Vagina (tissue), 2 donors: Measurements from ENCODE around the gene KRT85. TPM values are rescaled to one million over a fixed set of nuclear protein-coding genes. Genes with fewer than 3 reads are reported as not detected.

Source experiments
- DNase-seq, 2 donors: peaks; one replicate each; pipeline ENCODE4 v3.0.0-alpha.2; 2017; ENCODE audit errors: extremely low spot score in 2 of 2
- H3K27ac ChIP-seq: fragments of 200-600 bp; sonication (generic); one replicate; pipeline ENCODE4 v1.5.1; 2019
- H3K27me3 ChIP-seq: fragments of 200-600 bp; sonication (generic); one replicate; pipeline ENCODE4 v1.5.1; 2019
- H3K36me3 ChIP-seq, 2 donors: fragments of 200-600 bp; sonication (generic); one replicate each; pipeline ENCODE4 v1.5.1; 2017 to 2019
- H3K4me1 ChIP-seq: fragments of 200-600 bp; sonication (generic); one replicate; pipeline ENCODE4 v1.5.1; 2019
- H3K4me3 ChIP-seq, 2 donors: fragments of 200-600 bp; sonication (generic); 1 replicate in 1 of 2; 2 replicates in 1 of 2; pipeline ENCODE4 v1.5.1; 2016 to 2019
- H3K9me3 ChIP-seq: fragments of 200-600 bp; sonication (generic); one replicate; pipeline ENCODE4 v1.5.1; 2019
- POLR2A ChIP-seq, 2 donors: fragments of 450-650 bp; IDR thresholded peaks; one replicate each; pipeline ENCODE4 v1.6.1; 2017; ENCODE audit warnings: antibody characterized with exemption in 2 of 2, mild to moderate bottlenecking in 2 of 2, moderate library complexity in 2 of 2
- POLR2AphosphoS5 ChIP-seq, 2 donors: sonication (generic); formaldehyde crosslinking; IDR thresholded peaks; one replicate each; pipeline ENCODE4 v1.9.0; 2017; ENCODE audit warnings: antibody characterized with exemption in 2 of 2, mild to moderate bottlenecking in 2 of 2, low read depth in 1 of 2; ENCODE audit not compliant: insufficient read depth in 1 of 2
- intact Hi-C: fragments of 100-400 bp; cut with DNase I; formaldehyde crosslinking; loops from one replicate; pipeline ENCODE4 v1.15.1; 2023
- total RNA-seq: library from RNA; depleted of rRNA; stranded (reverse); fragments of >200 nt; gene quantifications from one replicate; pipeline ENCODE4 v1.2.3, GENCODE V29; 2016
- TF ChIP-seq, protein P1 (sequence below), 3 experiments: fragments of 450-650 bp in 2 of 3; fragments of 200-600 bp in 1 of 3; sonication (generic) in 1 of 3; IDR thresholded peaks; one replicate each; pipeline ENCODE4 v1.5.1; 2017 to 2019; ENCODE audit warnings: antibody characterized with exemption in 3 of 3, mild to moderate bottlenecking in 2 of 3, moderate library complexity in 2 of 3

The KRT85 gene
- total RNA-seq, 1 donor from 2014 or later = not detected

DNA sequence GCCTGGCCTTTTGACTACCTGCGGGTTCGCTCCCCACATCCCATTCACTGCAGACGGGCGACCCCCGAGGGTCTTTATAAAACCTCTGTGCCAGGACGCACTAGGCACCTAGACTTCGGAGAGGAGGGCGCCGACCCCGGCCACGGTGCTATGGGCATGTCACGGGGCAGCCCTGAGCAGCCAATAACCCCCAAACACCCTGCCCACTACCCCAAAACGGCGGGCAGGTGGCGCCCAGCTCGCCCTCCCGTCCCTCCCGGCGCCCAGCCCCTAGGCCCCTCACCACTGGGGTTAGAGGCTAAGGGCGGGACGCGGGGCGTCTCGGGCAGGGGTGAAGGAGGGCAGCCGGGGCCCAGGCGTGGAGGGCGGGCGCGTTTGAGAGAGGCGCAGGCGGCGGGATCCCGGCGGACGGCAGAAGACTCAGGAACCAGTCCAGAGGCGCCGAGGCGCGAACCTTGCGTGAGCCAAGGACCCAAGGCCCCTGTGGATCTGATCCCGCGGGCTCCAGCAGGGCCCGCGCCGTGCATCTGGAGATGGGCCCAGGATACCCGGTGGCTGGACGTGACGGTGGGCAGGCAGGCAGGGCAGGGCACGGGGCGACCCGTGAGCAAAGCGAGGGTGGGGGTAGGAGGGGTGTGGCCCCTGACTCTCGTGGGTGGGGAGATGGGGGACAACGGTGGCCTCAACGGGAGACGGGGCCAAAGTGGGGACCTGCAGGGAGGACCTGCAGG is 11.1 kb downstream of the KRT85 start:
- H3K27ac ChIP-seq = no peak overlapping the region
- intact Hi-C loops = no loop called here
- H3K27me3 ChIP-seq = no peaks in the 10 kb centered on the region
- no peaks in the 10 kb centered on the region for H3K36me3 ChIP-seq
- no peak for TF ChIP-seq POLR2AphosphoS5 (IDR thresholded peaks at IDR 0.05; ENCODE audit: insufficient read depth in 1 of 2, low read depth in 1 of 2)
- TF ChIP-seq, protein P1, sequence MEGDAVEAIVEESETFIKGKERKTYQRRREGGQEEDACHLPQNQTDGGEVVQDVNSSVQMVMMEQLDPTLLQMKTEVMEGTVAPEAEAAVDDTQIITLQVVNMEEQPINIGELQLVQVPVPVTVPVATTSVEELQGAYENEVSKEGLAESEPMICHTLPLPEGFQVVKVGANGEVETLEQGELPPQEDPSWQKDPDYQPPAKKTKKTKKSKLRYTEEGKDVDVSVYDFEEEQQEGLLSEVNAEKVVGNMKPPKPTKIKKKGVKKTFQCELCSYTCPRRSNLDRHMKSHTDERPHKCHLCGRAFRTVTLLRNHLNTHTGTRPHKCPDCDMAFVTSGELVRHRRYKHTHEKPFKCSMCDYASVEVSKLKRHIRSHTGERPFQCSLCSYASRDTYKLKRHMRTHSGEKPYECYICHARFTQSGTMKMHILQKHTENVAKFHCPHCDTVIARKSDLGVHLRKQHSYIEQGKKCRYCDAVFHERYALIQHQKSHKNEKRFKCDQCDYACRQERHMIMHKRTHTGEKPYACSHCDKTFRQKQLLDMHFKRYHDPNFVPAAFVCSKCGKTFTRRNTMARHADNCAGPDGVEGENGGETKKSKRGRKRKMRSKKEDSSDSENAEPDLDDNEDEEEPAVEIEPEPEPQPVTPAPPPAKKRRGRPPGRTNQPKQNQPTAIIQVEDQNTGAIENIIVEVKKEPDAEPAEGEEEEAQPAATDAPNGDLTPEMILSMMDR (IDR thresholded peaks at IDR 0.05) = no peak
- TF ChIP-seq POLR2A (IDR thresholded peaks at IDR 0.05) = no peak
- no peaks in the 10 kb centered on the region for H3K4me1 ChIP-seq
- no peaks in the 10 kb centered on the region for H3K9me3 ChIP-seq
- no peak for DNase-seq
- H3K4me3 ChIP-seq = no peak overlapping the region

DNA sequence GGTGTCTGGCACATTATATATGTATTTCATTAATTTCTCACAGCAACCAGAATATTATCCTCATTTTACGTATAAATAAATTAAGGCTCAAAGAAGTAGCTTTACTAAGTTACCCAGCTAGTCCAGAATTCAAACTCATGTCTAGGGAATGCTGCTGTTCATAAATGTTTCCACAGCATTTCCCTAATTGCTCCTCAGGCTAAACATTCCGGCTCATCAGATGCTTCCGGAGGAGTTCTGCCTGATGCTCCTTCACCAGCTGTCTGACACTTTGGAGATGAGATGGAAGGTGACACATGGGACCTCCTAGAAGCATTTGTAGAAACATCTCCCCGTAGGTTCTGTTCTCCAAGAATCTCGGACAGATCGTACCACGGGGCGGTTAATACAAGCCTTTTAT is 12.1 kb downstream of the KRT85 start:
- H3K27me3 ChIP-seq = no peaks in the 10 kb centered on the region
- TF ChIP-seq POLR2A (IDR thresholded peaks at IDR 0.05) (no peak), POLR2AphosphoS5 (IDR thresholded peaks at IDR 0.05; ENCODE audit: insufficient read depth in 1 of 2, low read depth in 1 of 2) (no peak)
- TF ChIP-seq, protein P1 (IDR thresholded peaks at IDR 0.05) = no peak
- no peak for DNase-seq

DNA sequence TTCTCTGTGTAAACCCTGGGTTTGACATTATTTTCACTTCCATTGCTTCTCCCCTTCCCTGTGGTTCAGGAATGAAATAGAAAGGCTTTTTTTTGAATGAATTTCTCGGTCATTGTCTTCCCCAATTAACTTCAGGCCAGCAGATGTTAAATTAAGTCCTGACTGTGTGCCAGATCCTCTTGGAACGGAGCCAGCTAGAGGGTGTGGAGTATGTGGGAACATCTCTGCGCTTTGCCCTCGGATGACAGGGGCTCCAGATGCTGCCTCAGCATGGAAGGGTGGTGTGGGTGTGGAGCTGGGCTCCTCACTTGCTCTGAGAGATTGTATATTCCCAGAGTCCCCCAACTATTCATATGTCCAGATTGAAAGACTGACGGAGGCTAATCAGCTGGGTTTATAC is 13.1 kb downstream of the KRT85 start:
- Histone ChIP-seq H3K4me1 (no peaks in the 10 kb centered on the region), H3K27ac (no peak overlapping the region), H3K4me3 (no peak overlapping the region), H3K27me3 (no peaks in the 10 kb centered on the region), H3K9me3 (no peaks in the 10 kb centered on the region), H3K36me3 (no peaks in the 10 kb centered on the region)
- DNase-seq = no peak
- intact Hi-C loops = no loop called here
- TF ChIP-seq, protein P1 (IDR thresholded peaks at IDR 0.05) = no peak
- TF ChIP-seq POLR2A (IDR thresholded peaks at IDR 0.05) (no peak), POLR2AphosphoS5 (IDR thresholded peaks at IDR 0.05; ENCODE audit: insufficient read depth in 1 of 2, low read depth in 1 of 2) (no peak)

More for the DNA sequence above, 12.1 kb downstream of the KRT85 start:
- H3K9me3 ChIP-seq = no peaks in the 10 kb centered on the region
- no peak overlapping the region for H3K4me3 ChIP-seq
- no peaks in the 10 kb centered on the region for H3K4me1 ChIP-seq
- H3K27ac ChIP-seq = no peak overlapping the region
- H3K36me3 ChIP-seq = no peaks in the 10 kb centered on the region
- intact Hi-C loops = no loop called here

DNA sequence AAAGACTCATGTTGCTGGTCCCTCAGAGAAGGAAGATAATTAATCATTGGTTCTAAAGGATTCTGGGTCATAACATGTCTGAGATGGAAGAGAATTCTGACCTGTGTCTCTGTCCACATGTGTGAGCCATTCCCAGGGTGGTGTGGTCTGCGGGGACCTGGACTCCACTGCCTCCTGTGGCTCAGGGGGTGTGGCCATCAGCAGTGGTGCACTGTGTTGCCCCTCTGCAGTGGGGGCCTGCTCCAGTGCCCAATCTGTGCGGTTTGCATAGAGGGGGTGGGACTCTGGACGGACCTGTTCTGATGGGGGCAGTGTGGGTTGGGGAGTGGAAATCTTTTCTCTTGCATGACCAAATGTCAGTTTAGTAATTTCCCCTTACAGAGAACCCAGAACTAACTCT is 13.5 kb downstream of the KRT85 start:
- intact Hi-C loops = no loop called here
- no peaks in the 10 kb centered on the region for H3K9me3 ChIP-seq
- no peaks in the 10 kb centered on the region for H3K4me1 ChIP-seq
- H3K27me3 ChIP-seq = no peaks in the 10 kb centered on the region
- no peak for DNase-seq
- no peaks in the 10 kb centered on the region for H3K36me3 ChIP-seq
- TF ChIP-seq, protein P1 (IDR thresholded peaks at IDR 0.05) = no peak
- TF ChIP-seq POLR2AphosphoS5 (IDR thresholded peaks at IDR 0.05; ENCODE audit: insufficient read depth in 1 of 2, low read depth in 1 of 2) = no peak
- no peak for TF ChIP-seq POLR2A (IDR thresholded peaks at IDR 0.05)
- no peak overlapping the region for H3K4me3 ChIP-seq
- H3K27ac ChIP-seq = no peak overlapping the region

DNA sequence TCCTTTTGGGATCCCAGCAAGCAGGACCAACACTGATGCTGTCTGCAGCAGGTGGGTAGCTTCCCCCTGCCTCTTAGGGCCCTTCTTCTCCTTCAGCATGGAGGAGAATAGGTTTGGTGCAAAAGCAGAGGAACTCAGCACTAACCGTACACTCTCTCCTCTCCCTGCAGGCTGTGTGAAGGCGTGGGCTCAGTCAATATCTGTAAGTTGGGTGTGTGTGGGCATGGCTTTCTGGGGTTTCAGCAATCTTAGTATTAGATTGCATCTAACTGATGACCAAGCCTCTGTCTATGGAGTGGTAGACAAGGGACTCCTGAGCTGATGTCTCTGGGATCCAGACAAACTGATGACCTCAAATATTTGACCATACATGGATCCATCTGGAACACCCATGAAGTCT is 14.3 kb downstream of the KRT85 start:
- no peak overlapping the region for H3K27ac ChIP-seq
- TF ChIP-seq, protein P1 (IDR thresholded peaks at IDR 0.05) = no peak
- TF ChIP-seq POLR2AphosphoS5 (IDR thresholded peaks at IDR 0.05; ENCODE audit: insufficient read depth in 1 of 2, low read depth in 1 of 2) = no peak
- TF ChIP-seq POLR2A (IDR thresholded peaks at IDR 0.05) = no peak

More for the DNA sequence above, 14.3 kb downstream of the KRT85 start:
- H3K9me3 ChIP-seq = no peaks in the 10 kb centered on the region
- intact Hi-C loops = no loop called here
- H3K4me1 ChIP-seq = no peaks in the 10 kb centered on the region
- H3K27me3 ChIP-seq = no peaks in the 10 kb centered on the region
- no peak overlapping the region for H3K4me3 ChIP-seq
- no peaks in the 10 kb centered on the region for H3K36me3 ChIP-seq
- no peak for DNase-seq
